Skeletal muscle satellite cell (primary cell): Measurements from ENCODE around the gene GPC3.

Experiments
- H3K27me3 ChIP-seq: 2 replicates; pipeline ENCODE4 v1.7.0; 2013; ENCODE audit warnings: low read length; ENCODE audit not compliant: control insufficient read depth, insufficient read depth
- H3K36me3 ChIP-seq: 2 replicates; pipeline ENCODE4 v1.7.0; 2013; ENCODE audit warnings: mild to moderate bottlenecking, control low read depth, low read length; ENCODE audit not compliant: insufficient read depth
- H3K4me1 ChIP-seq: 2 replicates; pipeline ENCODE4 v1.7.0; 2013; ENCODE audit warnings: low read length; ENCODE audit not compliant: control insufficient read depth, insufficient read depth
- H3K4me2 ChIP-seq: 2 replicates; pipeline ENCODE4 v1.7.0; 2013; ENCODE audit warnings: mild to moderate bottlenecking, low read length
- H3K4me3 ChIP-seq: 2 replicates; pipeline ENCODE4 v1.7.0; 2013; ENCODE audit warnings: low read length
- H3K9ac ChIP-seq: 2 replicates; pipeline ENCODE4 v1.7.0; 2013; ENCODE audit warnings: mild to moderate bottlenecking, low read depth, low read length, moderate library complexity
- H3K9me3 ChIP-seq: replicated peaks from 2 replicates; pipeline ENCODE4 v1.7.0; 2013; ENCODE audit warnings: mild to moderate bottlenecking, control low read depth, low read length

The GPC3 gene

DNA sequence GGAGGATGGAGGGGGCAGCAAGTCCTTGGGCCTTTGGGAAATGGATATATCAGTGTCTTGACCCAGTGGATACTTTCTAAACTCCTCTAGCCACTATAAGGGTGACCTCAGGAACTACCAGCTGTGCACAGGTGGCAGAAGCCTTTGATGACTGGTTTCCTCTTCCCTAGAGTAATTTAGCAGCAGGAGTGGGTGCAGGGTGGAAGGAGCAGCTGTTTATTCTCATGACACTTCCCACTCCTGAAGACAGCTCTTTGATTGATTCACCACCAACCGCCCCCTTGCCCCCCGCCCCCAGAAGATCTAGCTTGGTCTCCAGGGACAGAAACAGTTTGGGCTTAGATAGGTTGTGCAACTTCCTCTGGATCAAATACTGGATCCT, 63.0 kb downstream of the GPC3 start:
- Histone ChIP-seq H3K4me3 (no peak overlapping the region), H3K9me3 (no peaks in the 10 kb centered on the region), H3K9ac (no peak overlapping the region), H3K27me3 (peaks cover 13% of the 10 kb centered on the region), H3K4me1 (no peaks in the 10 kb centered on the region), H3K36me3 (no peaks in the 10 kb centered on the region), H3K4me2 (no peak overlapping the region)

DNA sequence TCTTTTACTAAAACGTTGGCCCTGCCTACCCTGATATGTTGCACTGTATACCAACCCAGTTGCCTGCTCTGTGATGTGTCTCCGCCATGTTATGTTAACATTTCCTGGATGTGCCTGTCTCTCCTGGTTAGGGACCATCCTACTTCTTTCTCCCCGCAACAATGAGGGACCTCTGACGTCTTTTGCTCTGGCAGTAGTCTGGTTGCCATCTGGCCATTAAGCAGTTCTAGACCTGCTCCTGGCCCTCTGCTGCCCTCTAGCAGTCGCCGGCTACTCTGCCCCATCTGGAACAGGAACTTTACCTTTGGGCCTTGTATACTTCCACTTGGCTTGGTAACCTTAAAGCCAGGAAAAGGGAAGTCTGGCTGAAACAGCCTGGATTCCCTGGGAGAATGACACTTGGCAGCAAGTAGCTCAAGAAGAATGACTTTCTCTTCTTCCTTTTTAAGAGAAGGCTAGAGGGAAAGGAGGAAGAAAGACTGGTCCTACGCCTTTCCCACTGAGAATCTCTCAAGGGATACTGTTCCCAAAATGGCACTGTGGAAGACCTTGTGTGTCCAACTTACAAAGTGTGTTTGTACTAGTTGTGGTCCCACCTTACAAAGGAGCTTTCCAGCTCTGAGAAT, 63.5 kb downstream of the GPC3 start:
- H3K4me1 ChIP-seq = no peaks in the 10 kb centered on the region
- peaks cover 15% of the 10 kb centered on the region for H3K27me3 ChIP-seq
- H3K9me3 ChIP-seq = no peaks in the 10 kb centered on the region
- H3K4me2 ChIP-seq = no peak overlapping the region
- no peak overlapping the region for H3K4me3 ChIP-seq
- H3K36me3 ChIP-seq = no peaks in the 10 kb centered on the region
- no peak overlapping the region for H3K9ac ChIP-seq

DNA sequence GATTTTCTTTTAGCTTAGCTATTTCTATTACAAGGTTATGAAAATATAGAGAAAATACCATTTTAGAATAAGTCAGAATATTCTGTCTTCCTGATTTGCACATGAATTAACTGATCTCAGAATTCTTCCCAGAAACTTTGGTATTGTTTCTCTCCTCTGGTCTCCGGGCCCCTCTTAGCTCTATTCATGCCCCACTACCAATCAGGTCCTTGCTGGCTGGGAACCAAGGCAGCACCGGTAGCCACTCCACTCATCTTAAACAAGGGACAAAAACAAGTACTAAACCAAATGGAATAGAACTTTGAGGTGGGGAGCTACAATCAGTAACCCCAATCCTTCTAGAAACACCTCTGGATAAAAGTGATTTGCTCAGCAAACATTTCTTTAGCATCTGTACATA, 64.3 kb downstream of the GPC3 start:
- no peak overlapping the region for H3K9ac ChIP-seq
- H3K27me3 ChIP-seq = peaks cover 15% of the 10 kb centered on the region
- H3K4me3 ChIP-seq = no peak overlapping the region
- no peaks in the 10 kb centered on the region for H3K36me3 ChIP-seq
- H3K4me1 ChIP-seq = no peaks in the 10 kb centered on the region
- no peak overlapping the region for H3K4me2 ChIP-seq
- H3K9me3 ChIP-seq = no peaks in the 10 kb centered on the region

DNA sequence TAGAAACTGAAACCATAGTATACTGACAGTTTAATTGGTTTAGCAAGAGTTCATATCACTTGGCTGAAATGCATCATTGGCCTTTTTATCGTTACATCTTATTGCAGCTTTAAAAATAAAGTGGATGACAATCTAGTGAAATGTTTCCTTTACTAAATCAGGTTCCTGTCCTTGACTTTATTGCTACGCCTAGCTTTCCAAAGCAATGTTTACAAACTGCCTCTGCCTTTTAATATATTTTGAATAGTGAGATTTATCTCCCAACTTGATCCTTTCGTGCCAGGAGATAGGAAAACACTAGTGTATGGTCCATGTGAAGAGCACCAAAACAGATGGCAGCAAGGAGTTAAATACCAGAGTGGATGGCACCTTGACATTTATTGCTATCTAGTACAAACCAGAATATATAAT, 67.0 kb downstream of the GPC3 start:
- H3K27me3 ChIP-seq = peaks cover 15% of the 10 kb centered on the region
- no peak overlapping the region for H3K4me3 ChIP-seq
- no peak overlapping the region for H3K4me2 ChIP-seq
- H3K9ac ChIP-seq = no peak overlapping the region
- no peaks in the 10 kb centered on the region for H3K36me3 ChIP-seq
- no peaks in the 10 kb centered on the region for H3K9me3 ChIP-seq
- H3K4me1 ChIP-seq = no peaks in the 10 kb centered on the region

DNA sequence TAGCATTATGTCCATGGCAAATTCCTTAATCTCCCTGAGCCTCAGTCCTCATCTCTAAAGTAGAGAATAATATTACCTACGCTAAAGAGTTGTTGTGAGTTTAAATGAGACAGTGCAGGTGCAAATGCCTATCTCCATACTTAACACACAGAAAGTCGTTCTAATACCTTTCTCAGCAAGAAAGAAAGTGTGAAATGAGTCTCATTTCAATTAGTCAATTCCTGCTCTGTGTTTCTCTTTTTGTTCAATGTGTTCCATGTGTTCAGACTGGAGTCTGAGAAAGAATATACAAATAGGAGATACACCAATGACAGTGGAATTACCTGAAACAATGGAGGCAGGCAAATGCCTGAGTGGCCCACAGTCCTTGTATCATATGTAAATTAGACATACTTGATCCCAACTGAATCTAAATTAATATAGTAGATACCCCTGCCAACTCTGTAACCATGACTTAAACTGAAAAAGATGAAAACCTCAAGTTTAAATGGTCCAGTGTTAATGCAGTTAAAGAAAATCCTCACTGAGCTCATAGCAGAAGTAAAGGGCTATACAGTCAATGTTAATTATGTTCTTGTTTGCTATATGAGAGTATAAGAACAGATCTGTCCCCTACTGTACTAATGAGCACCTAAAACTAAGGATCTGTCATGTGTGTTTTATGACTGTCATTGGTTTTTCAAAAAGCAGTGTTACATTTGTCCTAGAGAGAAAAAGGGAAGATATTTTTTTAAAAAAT, 68.2 kb downstream of the GPC3 start:
- no peaks in the 10 kb centered on the region for H3K36me3 ChIP-seq
- no peaks in the 10 kb centered on the region for H3K9me3 ChIP-seq
- H3K9ac ChIP-seq = no peak overlapping the region
- no peak overlapping the region for H3K4me3 ChIP-seq
- no peaks in the 10 kb centered on the region for H3K4me1 ChIP-seq
- no peak overlapping the region for H3K4me2 ChIP-seq
- peaks cover 15% of the 10 kb centered on the region for H3K27me3 ChIP-seq

DNA sequence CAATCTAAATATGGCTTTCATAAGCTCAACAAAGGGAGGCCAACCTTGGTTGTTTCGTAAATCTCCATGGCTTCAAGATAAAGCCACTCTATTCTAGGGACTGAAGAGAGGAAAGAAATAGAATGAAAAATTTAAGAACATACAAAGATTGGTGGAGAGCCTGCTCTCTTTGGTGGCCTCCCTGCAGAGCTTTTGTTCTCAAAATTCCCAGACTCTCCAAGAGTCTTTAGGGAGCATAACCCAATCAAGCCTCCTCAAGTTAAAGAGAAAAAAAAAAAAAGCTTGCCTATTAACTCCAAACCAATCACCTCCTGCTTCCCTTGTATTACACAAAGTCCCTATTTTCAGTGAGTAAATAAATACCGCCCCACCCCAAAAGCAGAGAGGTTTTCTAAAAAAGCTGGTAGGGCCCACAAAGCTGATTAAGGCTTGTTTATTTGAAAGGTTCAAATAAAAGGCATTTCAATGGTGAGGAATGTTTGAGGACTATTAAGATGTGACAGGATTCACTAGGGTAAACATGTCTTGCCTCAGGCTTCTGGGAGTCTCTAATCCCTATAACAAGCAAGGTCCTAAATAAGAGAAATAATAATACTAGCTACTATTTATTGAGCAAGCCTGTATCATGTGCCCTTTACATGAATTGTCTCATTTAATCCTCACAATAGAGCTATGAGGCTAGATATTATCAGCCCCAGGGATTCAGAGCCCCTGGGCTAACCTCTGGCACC, 71.6 kb downstream of the GPC3 start:
- no peak overlapping the region for H3K4me2 ChIP-seq

DNA sequence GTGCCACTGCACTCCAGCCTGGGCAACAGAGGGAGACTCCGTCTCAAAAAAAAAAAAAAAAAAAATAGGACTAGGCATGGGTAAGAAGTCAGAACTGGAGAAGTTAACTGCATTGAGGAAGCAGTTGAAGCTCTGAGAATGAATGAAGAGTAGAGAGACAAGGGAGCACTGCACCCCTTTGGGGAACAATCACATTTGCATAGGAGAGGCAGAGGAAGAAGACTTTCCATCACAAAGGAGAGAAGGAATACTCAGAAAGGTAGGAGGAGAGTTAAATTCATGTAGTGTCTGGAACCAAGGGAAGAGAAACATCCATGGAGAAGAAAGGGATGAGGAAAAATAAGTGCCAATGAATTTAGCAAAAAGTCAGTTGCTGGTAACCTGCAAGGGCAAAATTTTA, 72.4 kb downstream of the GPC3 start:
- Histone ChIP-seq H3K4me2 (no peak overlapping the region), H3K4me3 (no peak overlapping the region), H3K9me3 (no peaks in the 10 kb centered on the region), H3K27me3 (peaks cover 5% of the 10 kb centered on the region), H3K9ac (no peak overlapping the region), H3K36me3 (no peaks in the 10 kb centered on the region), H3K4me1 (no peaks in the 10 kb centered on the region)

More for the DNA sequence above, 71.6 kb downstream of the GPC3 start:
- Histone ChIP-seq H3K9me3 (no peaks in the 10 kb centered on the region), H3K4me3 (no peak overlapping the region), H3K4me1 (no peaks in the 10 kb centered on the region), H3K27me3 (peaks cover 12% of the 10 kb centered on the region), H3K36me3 (no peaks in the 10 kb centered on the region), H3K9ac (no peak overlapping the region)

DNA sequence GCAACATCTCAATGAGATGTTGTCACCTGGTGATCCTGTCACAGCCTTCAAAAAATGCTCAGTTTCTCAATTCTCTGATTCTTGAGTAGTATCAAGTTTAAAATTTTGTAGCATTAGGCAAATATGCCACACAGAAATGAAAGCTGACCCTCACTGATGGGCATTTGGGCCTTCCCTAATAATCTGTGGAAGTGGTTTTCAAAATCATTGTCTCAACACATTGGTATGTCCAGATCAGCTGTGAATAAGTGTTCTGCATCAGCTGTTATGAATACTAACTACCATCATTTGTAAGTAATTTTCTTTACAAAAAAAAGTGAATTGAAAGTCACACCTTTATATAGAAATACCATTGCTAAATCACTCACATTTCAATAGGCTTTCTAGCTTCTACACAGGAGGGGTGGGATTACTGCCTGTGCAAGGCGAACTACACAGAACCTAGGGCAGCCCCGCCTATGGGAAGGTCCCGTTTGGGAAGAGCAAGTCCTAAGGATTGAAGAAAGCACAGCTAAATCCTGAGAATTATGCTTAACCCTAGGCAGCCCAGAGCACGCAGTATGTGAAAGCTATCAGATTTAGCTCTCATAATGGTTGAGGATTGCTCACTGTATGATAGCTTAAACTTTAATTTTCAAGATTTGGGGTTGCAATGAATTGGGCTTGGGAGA, 73.4 kb downstream of the GPC3 start:
- Histone ChIP-seq H3K4me2 (no peak overlapping the region), H3K4me1 (no peaks in the 10 kb centered on the region), H3K27me3 (no peaks in the 10 kb centered on the region), H3K4me3 (no peak overlapping the region), H3K9me3 (no peaks in the 10 kb centered on the region), H3K36me3 (no peaks in the 10 kb centered on the region), H3K9ac (no peak overlapping the region)

DNA sequence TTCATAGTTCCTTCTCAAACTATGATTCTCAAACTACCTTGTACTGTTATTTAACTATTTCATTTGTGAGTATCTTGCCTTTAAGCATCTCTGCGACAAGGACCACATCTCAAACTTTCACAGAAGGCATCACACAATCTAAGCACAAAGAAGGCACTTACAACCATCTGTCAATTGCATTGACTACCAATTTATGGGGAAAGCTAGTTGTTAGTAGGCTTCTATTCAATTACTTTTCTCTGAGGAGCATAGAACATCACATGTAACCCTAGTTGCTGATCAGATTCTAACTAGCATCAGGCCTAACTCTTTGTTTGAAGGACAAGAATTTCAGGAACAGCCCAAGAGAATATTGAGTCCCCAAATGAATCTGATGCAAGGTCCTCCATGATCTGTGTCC, 74.9 kb downstream of the GPC3 start:
- Histone ChIP-seq H3K27me3 (peaks cover under 1% of the 10 kb centered on the region), H3K36me3 (no peaks in the 10 kb centered on the region), H3K4me3 (no peak overlapping the region), H3K9ac (no peak overlapping the region), H3K4me2 (no peak overlapping the region), H3K9me3 (no peaks in the 10 kb centered on the region), H3K4me1 (no peaks in the 10 kb centered on the region)

DNA sequence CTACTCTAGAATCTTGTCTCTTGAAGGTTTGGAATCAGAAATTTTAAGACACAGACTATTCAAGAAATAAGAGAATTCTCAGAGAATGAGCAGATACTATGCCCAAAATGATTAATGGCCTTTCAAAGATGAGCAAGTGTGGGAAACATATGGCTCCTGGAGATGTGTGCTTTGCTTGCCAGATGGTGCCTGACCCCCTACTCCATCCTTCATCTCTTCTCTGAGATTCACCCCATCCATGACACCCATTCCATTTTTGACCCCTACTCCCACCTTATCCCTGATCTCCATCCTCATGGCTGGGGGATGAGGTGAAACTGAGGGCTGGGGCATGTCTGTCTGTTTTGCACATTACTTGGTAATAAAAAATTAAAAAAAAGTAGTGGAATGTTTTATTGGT, 75.5 kb downstream of the GPC3 start:
- Histone ChIP-seq H3K36me3 (no peaks in the 10 kb centered on the region), H3K9me3 (no peaks in the 10 kb centered on the region), H3K9ac (no peak overlapping the region), H3K27me3 (peaks cover 7% of the 10 kb centered on the region), H3K4me1 (no peaks in the 10 kb centered on the region), H3K4me2 (no peak overlapping the region), H3K4me3 (no peak overlapping the region)

DNA sequence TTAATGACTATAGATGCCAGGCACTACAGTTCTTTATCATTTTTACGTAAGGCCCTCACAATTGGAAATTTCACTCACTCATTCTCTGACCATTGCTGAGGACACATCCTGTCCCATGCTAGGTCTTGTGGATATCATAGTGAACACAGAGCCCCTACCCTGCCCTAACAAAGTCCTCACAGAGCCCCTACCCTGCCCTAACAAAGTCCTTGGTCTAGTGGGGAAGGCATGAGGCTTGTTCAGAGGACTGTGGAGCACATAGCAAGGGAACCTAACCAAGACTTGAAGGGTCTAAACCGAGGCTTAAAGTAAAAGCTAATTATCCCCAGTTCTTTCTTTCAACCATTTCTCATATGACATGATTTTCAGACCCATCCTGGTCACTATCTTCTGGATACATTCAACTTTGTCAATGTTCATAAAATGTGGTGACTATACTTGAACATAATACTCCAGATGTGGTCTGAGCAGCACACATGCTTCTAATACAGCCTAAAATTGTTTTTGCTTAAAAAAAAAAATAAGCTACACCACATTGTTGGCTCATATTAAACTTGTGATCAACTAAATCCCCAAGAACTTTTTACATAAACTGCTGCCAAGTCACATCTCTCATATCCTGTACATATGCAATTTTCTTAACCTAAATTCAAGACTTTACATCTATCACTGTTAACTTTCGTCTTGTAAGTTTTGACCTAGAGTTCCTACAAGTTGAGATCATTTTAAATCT, 77.0 kb downstream of the GPC3 start:
- Histone ChIP-seq H3K9ac (no peak overlapping the region), H3K4me1 (no peaks in the 10 kb centered on the region), H3K4me3 (no peak overlapping the region)

More for the DNA sequence above, 77.0 kb downstream of the GPC3 start:
- Histone ChIP-seq H3K4me2 (no peak overlapping the region), H3K9me3 (no peaks in the 10 kb centered on the region), H3K27me3 (peaks cover 7% of the 10 kb centered on the region), H3K36me3 (no peaks in the 10 kb centered on the region)
